B cell (primary cell): ENCODE data around the gene MICU1. TPM values are rescaled to one million over a fixed set of nuclear protein-coding genes. Genes with fewer than 3 reads are reported as not detected.

Source experiments
- ATAC-seq: fragments of 200-7000 bp; cut with Tn5 transposase; one replicate; pipeline ENCODE4 v1.10.0; 2021; ENCODE audit warnings: low read depth, mild to moderate bottlenecking, moderate number of reproducible peaks, moderate library complexity
- CTCF ChIA-PET: fragments of 350-600 bp; sonication (Branson Sonifier 250); formaldehyde crosslinking; loops from one replicate; lab custom pipeline; 2021; ENCODE audit warnings: antibody characterized with exemption, inconsistent platforms; lab: Charles Lee
- POLR2A ChIA-PET: fragments of 350-600 bp; sonication (Branson Sonifier 250); formaldehyde crosslinking; loops from one replicate; lab custom pipeline; 2021; ENCODE audit warnings: antibody characterized with exemption; lab: Charles Lee
- DNase-seq: peaks from one replicate; pipeline ENCODE4 v3.0.0; 2013
- H2AFZ ChIP-seq: 2 replicates; pipeline ENCODE4 v1.6.1; 2012; ENCODE audit warnings: mild to moderate bottlenecking, low read depth, low read length; ENCODE audit not compliant: insufficient read depth, poor library complexity, severe bottlenecking
- H3K27ac ChIP-seq, 2 donors: 1 replicate in 1 of 2; 2 replicates in 1 of 2; pipeline ENCODE4 v1.5.1; 2012 to 2013; ENCODE audit warnings: low read length in 2 of 2, mild to moderate bottlenecking in 2 of 2, moderate library complexity in 1 of 2
- H3K27me3 ChIP-seq, 4 experiments: fragments of 200-600 bp in 1 of 4; sonication (generic) in 1 of 4; replicated peaks in 1 of 4; 1 replicate in 2 of 4; 2 replicates in 2 of 4; pipeline versions ENCODE4 v1.6.1 to v1.7.0; 2013 to 2016; ENCODE audit warnings: low read length in 3 of 4, mild to moderate bottlenecking in 2 of 4, mixed read lengths in 1 of 4, moderate library complexity in 1 of 4; ENCODE audit not compliant: insufficient read depth in 4 of 4, control insufficient read depth in 3 of 4; ENCODE audit errors: control extremely low read depth in 1 of 4
- H3K36me3 ChIP-seq, 2 experiments: replicated peaks in 1 of 2; 1 replicate in 1 of 2; 2 replicates in 1 of 2; pipeline versions ENCODE4 v1.6.1 to v1.7.1; 2013; ENCODE audit warnings: low read length in 1 of 2; ENCODE audit not compliant: insufficient read depth in 2 of 2, control insufficient read depth in 1 of 2; ENCODE audit errors: control extremely low read depth in 1 of 2, extremely low read depth in 1 of 2
- H3K4me1 ChIP-seq, 2 donors: fragments of 200-600 bp in 1 of 2; sonication (generic) in 1 of 2; 1 replicate in 1 of 2; 2 replicates in 1 of 2; pipeline versions ENCODE4 v1.5.1 to v1.6.1; 2013 to 2017; ENCODE audit warnings: low read length in 2 of 2; ENCODE audit not compliant: control insufficient read depth in 2 of 2, insufficient read depth in 2 of 2
- H3K4me2 ChIP-seq: replicated peaks from 2 replicates; pipeline ENCODE3; 2012; ENCODE audit warnings: mild to moderate bottlenecking, low read depth, low read length; ENCODE audit not compliant: poor library complexity, severe bottlenecking
- H3K4me3 ChIP-seq, 5 experiments: fragments of 200-600 bp in 1 of 5; sonication (generic) in 1 of 5; 1 replicate in 3 of 5; 2 replicates in 2 of 5; pipeline versions ENCODE4 v1.5.1 to v1.7.0; 2011 to 2016; ENCODE audit warnings: low read length in 4 of 5, mild to moderate bottlenecking in 4 of 5, low read depth in 2 of 5, control low read depth in 1 of 5, moderate library complexity in 1 of 5; ENCODE audit not compliant: insufficient read depth in 1 of 5; ENCODE audit errors: control extremely low read depth in 1 of 5, extremely low read depth in 1 of 5
- H3K79me2 ChIP-seq: fragments of 200-600 bp; sonication (generic); one replicate; pipeline ENCODE4 v1.6.0; 2016; ENCODE audit warnings: low read length; ENCODE audit not compliant: control insufficient read depth, insufficient read depth
- H3K9ac ChIP-seq: fragments of 200-600 bp; sonication (generic); 2 replicates; pipeline ENCODE4 v1.6.1; 2017; ENCODE audit warnings: mild to moderate bottlenecking, low read length, moderate library complexity
- H3K9me3 ChIP-seq, 3 donors: one replicate each; pipeline versions ENCODE4 v1.6.1 to v1.7.1; 2013; ENCODE audit warnings: low read length in 2 of 3; ENCODE audit not compliant: control insufficient read depth in 2 of 3, insufficient read depth in 1 of 3; ENCODE audit errors: control extremely low read depth in 1 of 3
- H4K20me1 ChIP-seq: 2 replicates; pipeline ENCODE4 v1.6.0; 2012; ENCODE audit warnings: mild to moderate bottlenecking, low read length; ENCODE audit not compliant: insufficient read depth, control insufficient read depth, poor library complexity, severe bottlenecking
- H3K27ac Mint-ChIP-seq: one replicate; pipeline ENCODE4 v1.8.0; 2021; ENCODE audit warnings: mixed read lengths
- H3K27me3 Mint-ChIP-seq: one replicate; pipeline ENCODE4 v1.8.0; 2021; ENCODE audit warnings: mixed read lengths
- H3K4me1 Mint-ChIP-seq: one replicate; pipeline ENCODE4 v1.8.0; 2021; ENCODE audit warnings: mixed read lengths
- H3K4me3 Mint-ChIP-seq: one replicate; pipeline ENCODE4 v1.8.0; 2021; ENCODE audit warnings: mixed read lengths
- H3K9me3 Mint-ChIP-seq: one replicate; pipeline ENCODE4 v1.8.0; 2022; ENCODE audit warnings: mixed read lengths; ENCODE audit not compliant: insufficient read depth
- CTCF ChIP-seq: fragments of 200-600 bp; IDR thresholded peaks from one replicate; pipeline ENCODE4 v1.8.0; 2022; ENCODE audit warnings: antibody characterized with exemption, mild to moderate bottlenecking
- EZH2 ChIP-seq: IDR thresholded peaks from 2 replicates; pipeline ENCODE4 v1.6.1; 2012; ENCODE audit warnings: borderline replicate concordance, low read depth, mild to moderate bottlenecking, moderate library complexity, low read length; ENCODE audit not compliant: insufficient read depth, poor library complexity, severe bottlenecking
- WGBS: methylation state at CpG from one replicate; pipeline ENCODE4 v1.1.5; 2013; ENCODE audit warnings: missing lambda C conversion rate; ENCODE audit not compliant: insufficient coverage; 5-methylcytosine and 5-hydroxymethylcytosine counted together
- intact Hi-C: fragments of 100-400 bp; cut with micrococcal nuclease; formaldehyde crosslinking; loops from one replicate; pipeline ENCODE4 v1.10.0; 2022
- polyA plus RNA-seq: library from polyadenylated mRNA; depleted of rRNA; stranded (reverse); fragments of >200 nt; gene quantifications from 2 replicates; pipeline ENCODE4 v1.2.3, GENCODE V29; 2012
- total RNA-seq, 2 donors: library from RNA; stranded (reverse); fragments of 120-200 nt in 1 of 2; gene quantifications; 1 replicate in 1 of 2; 2 replicates in 1 of 2; pipeline versions ENCODE4 v1.2.3 to v1.2.4, GENCODE V29; 2013 to 2022

The MICU1 gene
- total and polyA plus RNA-seq, 2 donors (not counting 1 experiment from before 2014, with no cell fraction given) = 12.0 to 34.7 TPM

- no peaks in the 10 kb centered on the region for H3K4me1 ChIP-seq
- no peak overlapping the region for H3K4me2 ChIP-seq
- ATAC-seq (no peak), DNase-seq (no peak)
- Mint-ChIP-seq H3K27ac (no peak overlapping the region), H3K9me3 (no peaks in the 10 kb centered on the region), H3K27me3 (peaks cover 2% of the 10 kb centered on the region), H3K4me1 (no peaks in the 10 kb centered on the region), H3K4me3 (no peak overlapping the region)
- H3K9me3 ChIP-seq = no peaks in the 10 kb centered on the region
- no peaks in the 10 kb centered on the region for H4K20me1 ChIP-seq
- 7% methylated on average over 4 of the region's 4 CpGs for WGBS
- intact Hi-C loops = no loop called here
- H3K36me3 ChIP-seq = no peaks in the 10 kb centered on the region
- CTCF ChIA-PET = interaction anchor here (0.9 kb wide), 1 partner anchor 25 kb away, joined by 3 read pairs; no protein-coding TSS in a partner anchor
- no peaks in the 10 kb centered on the region for H3K79me2 ChIP-seq
- no peak overlapping the region for H3K27ac ChIP-seq
- TF ChIP-seq EZH2 (no peak), CTCF (no peak)
- POLR2A ChIA-PET = no interaction called here
- peak overlapping the region; percentile 22 for H2AFZ ChIP-seq
- H3K27me3 ChIP-seq = no peaks in the 10 kb centered on the region
- no peak overlapping the region for H3K4me3 ChIP-seq
- H3K9ac ChIP-seq = no peak overlapping the region
Measured at GRCh38 chr10:72637398-72637857, 11.5 kb upstream of the MICU1 start.

GRCh38 chr10:72630144-72630543 lies 4.3 kb upstream of the MICU1 start:
- H3K4me3 Mint-ChIP-seq = no peak overlapping the region
- ChIA-PET POLR2A (no interaction called here), CTCF (no interaction called here)
- no peak overlapping the region for H2AFZ ChIP-seq
- H4K20me1 ChIP-seq = no peaks in the 10 kb centered on the region
- no peak overlapping the region for H3K27ac Mint-ChIP-seq
- ATAC-seq = no peak
- H3K9me3 ChIP-seq = no peaks in the 10 kb centered on the region
- DNase-seq = no peak
- H3K9ac ChIP-seq = no peak overlapping the region
- no peaks in the 10 kb centered on the region for H3K27me3 ChIP-seq
- WGBS = no CpG with 5 or more reads among the region's 2 CpGs
- intact Hi-C loops = no loop called here
- peaks cover under 1 to 1% of the 10 kb centered on the region in 2 donors for H3K4me1 ChIP-seq
- H3K27me3 Mint-ChIP-seq = no peaks in the 10 kb centered on the region
- peaks cover 7% of the 10 kb centered on the region for H3K4me1 Mint-ChIP-seq
- peaks cover 15% of the 10 kb centered on the region for H3K79me2 ChIP-seq
- no peak overlapping the region for H3K4me3 ChIP-seq
- H3K9me3 Mint-ChIP-seq = no peaks in the 10 kb centered on the region
- no peak overlapping the region for H3K4me2 ChIP-seq
- no peaks in the 10 kb centered on the region for H3K36me3 ChIP-seq
- no peak for TF ChIP-seq EZH2
- TF ChIP-seq CTCF = no peak
- H3K27ac ChIP-seq = no peak overlapping the region
